NCI-H2196 treated with DMSO at 0.1 percent for 48 hours (cell line): Measurements from ENCODE around the gene SVIL.

Experiments used
- DNase-seq: peaks from one replicate; lab custom pipeline; 2025; ENCODE audit not compliant: unreplicated experiment; lab: John Stamatoyannopoulos, UW

Gene SVIL

GRCh38 chr10:29634764-29635625 lies at the start of gene SVIL:
Gene SVIL, minus strand, starts transcription at chr10:29634971. Its CDS starts 79,913 bp downstream, at chr10:29555058.
- DNase-seq: no peak

- no peak for DNase-seq
These were observed 47.1 kb upstream of the SVIL start for GRCh38 chr10:29681676-29682448.

GRCh38 chr10:29680091-29680490 lies 45.3 kb upstream of the SVIL start:
- DNase-seq: no peak

GRCh38 chr10:29676732-29677131 lies 42.0 kb upstream of the SVIL start:
- DNase-seq: no peak

- DNase-seq: no peak
These were observed 41.2 kb upstream of the SVIL start for GRCh38 chr10:29675984-29676383.

- no peak for DNase-seq
These were observed 37.2 kb upstream of the SVIL start for GRCh38 chr10:29671968-29672367.

- no peak for DNase-seq
These were observed 36.5 kb upstream of the SVIL start for GRCh38 chr10:29671228-29671780.

- no peak for DNase-seq
These were observed 36.0 kb upstream of the SVIL start for GRCh38 chr10:29670761-29671160.

- no peak for DNase-seq
These were observed 34.4 kb upstream of the SVIL start for GRCh38 chr10:29669149-29669548.

- DNase-seq: no peak
These were observed 33.9 kb upstream of the SVIL start for GRCh38 chr10:29668628-29669027.

GRCh38 chr10:29667191-29667590 lies 32.4 kb upstream of the SVIL start:
- no peak for DNase-seq

GRCh38 chr10:29666201-29666600 lies 31.4 kb upstream of the SVIL start:
- DNase-seq: no peak

- no peak for DNase-seq
These were observed 28.9 kb upstream of the SVIL start for GRCh38 chr10:29663718-29664117.

- DNase-seq: no peak
These were observed 24.5 kb upstream of the SVIL start for GRCh38 chr10:29658984-29659965.

- no peak for DNase-seq
These were observed 23.0 kb upstream of the SVIL start for GRCh38 chr10:29657719-29658274.

GRCh38 chr10:29656451-29656992 lies 21.8 kb upstream of the SVIL start:
- DNase-seq: no peak

GRCh38 chr10:29652192-29652591 lies 17.4 kb upstream of the SVIL start:
- no peak for DNase-seq

- no peak for DNase-seq
These were observed 17.0 kb upstream of the SVIL start for GRCh38 chr10:29651767-29652166.

GRCh38 chr10:29650552-29650944 lies 15.8 kb upstream of the SVIL start:
- no peak for DNase-seq
